GM18511 (cell line): ENCODE measurements around the gene TMEM181.
"Not testable (repeated sequence)": the region's sequence is repeated elsewhere in the genome, so short reads cannot be mapped to it uniquely, and the experiment has no call there.

Experiments
- ATAC-seq: cut with Tn5 transposase; IDR thresholded peaks from one replicate; pipeline ENCODE4 v1.9.1; 2021; ENCODE audit warnings: mild to moderate bottlenecking, moderate library complexity; ENCODE audit not compliant: unreplicated experiment

Gene TMEM181

GRCh38 chr6:158559895-158560835, at the start of gene TMEM181:
Gene TMEM181 (plus strand): TSS chr6:158560091. CDS start chr6:158560225, 134 bp downstream.
- peak; percentile 89 for ATAC-seq

DNA sequence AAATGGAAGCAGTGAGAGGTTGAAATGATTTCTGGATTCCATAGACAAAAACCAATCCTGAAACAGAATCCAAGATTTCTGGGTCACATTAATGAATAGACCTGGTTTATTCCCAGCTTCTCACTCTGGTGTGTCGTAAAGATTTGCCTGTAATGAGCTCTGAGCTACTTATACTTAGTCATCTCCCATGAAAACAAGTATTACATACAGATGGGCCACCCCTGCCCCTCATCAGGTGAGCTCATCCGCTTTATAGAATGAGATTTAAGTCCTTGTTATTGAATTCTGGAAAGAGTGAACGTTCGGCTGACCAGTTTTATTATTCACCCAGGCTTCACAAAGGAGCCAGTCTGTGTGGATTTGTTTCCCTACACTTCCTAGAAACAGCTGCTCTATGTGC, 47.1 kb upstream of the TMEM181 start:
- no peak for ATAC-seq

DNA sequence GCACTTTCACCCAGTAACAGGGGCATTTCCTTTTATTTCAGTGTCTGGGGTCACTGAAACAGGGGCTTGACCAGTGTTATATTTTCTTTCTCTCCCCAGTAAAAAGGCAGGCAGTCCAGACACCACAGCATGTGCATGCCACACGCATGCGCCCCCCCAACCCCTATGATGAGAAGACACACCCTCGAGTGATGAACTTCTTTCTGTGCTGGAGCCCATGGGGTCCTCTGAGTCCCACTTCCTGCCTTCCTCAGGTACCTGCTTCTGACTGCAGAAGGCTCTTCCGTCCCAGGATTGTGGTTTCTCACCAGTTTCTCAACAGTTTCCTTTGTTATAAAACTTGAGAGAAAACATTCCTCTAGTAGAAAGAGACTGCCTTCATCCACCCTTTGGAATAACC, 45.7 kb upstream of the TMEM181 start:
- ATAC-seq = no peak

- ATAC-seq = no peak
Measured at GRCh38 chr6:158514991-158515390, 44.9 kb upstream of the TMEM181 start.

DNA sequence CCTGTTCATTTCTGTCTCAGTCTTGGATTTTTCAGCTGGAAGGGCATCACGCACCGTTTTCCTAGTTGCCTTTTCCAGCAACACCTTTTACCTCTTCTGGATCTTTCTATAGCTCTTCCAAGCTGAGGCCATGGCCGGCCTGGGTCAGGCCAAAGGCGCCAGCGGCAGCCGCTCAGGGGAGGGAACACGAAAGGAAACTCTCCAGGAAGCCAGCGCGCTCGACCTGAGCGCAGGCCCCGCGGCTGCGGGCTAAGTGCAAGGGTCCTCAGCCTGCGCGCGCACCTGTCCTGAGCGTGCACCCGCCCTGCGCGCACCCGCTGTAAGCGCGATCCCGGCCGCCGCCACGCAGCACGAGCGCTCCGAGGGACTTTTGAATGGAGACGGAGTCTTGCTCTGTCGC, 43.8 kb upstream of the TMEM181 start:
- ATAC-seq = no peak

DNA sequence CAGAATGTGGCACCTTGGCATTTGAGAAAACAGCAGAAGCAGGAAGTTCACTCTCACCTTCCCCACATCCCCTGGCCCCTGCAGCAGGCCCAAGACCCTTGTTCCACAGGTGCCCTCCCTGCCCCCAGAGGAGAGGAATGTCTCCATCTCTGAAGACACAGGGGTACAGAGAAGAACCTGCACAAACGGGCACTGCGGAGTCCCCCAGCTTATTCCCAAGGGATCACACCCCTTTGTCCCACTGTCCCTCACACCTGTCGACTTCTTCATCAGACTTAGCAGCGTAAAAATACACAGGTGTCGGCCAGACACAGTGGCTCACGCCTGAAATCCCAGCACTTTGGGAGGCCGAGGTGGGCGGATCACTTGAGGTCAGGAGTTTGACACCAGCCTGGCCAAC, 42.9 kb upstream of the TMEM181 start:
- ATAC-seq = no peak

- ATAC-seq = peak; percentile 67
Measured at GRCh38 chr6:158517581-158517980, 42.3 kb upstream of the TMEM181 start.

- peak; percentile 84 for ATAC-seq
Measured at GRCh38 chr6:158518191-158519127, 41.4 kb upstream of the TMEM181 start.

- no peak for ATAC-seq
Measured at GRCh38 chr6:158519300-158519699, 40.6 kb upstream of the TMEM181 start.

DNA sequence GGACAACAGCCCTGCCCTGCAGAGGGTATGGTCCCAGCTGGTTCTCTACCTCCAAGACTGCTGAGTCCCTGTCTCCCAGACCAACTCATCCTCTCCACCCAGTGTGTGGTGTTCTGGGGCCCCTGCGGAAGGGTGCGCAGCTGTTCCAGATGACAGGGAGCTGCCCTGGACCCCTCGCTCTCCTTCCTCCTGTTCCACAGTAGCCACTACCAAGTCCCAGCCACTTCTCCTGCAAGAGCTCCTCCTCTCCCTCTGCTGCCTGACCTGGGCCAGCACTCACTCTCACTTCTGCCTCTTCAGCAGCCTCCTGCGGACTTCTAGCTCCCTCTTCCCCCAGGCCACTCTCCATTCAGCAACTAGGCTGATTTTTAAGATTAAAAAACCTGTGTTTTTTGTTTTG, 40.1 kb upstream of the TMEM181 start:
- no peak for ATAC-seq

DNA sequence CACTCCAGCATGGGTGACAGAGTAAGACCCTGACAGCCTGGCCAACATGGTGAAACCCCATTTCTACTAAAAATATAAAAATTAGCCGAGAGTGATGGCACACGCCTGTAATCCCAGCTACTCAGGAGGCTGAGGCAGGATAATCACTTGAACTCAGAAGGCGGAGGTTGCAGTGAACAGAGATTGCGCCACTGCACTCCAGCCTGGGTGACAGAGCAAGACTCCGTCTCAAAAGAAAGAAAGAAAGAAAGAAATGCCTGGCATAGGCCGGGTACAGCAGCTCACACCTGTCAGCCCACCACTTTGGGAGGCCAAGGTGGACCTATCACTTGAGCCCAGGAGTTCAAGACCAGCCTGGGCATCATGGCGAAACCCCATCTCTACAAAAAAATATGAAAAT, 38.9 kb upstream of the TMEM181 start:
- not testable (repeated sequence) for ATAC-seq

- ATAC-seq = no peak
Measured at GRCh38 chr6:158521759-158522158, 38.1 kb upstream of the TMEM181 start.

DNA sequence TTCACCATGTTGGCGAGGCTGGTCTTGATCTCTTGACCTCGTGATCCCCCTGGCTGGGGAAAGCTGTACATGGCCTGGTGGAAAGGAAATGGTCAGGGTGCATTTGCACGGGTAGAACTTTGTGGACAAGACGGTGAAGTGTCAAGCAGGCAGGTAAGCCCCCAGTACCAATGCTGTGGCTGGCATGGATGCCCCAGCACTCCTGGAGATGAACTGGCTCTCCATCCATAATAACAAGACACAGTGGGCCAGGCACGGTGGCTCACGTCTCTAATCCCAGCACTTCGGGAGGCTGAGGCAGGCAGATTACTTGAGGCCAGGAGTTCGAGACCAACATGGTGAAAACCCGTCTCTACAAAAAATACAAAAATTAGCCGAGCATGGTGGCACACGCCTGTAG, 37.3 kb upstream of the TMEM181 start:
- ATAC-seq = no peak

- ATAC-seq = no peak
Measured at GRCh38 chr6:158524311-158524710, 35.6 kb upstream of the TMEM181 start.

GRCh38 chr6:158527858-158528257, 32.0 kb upstream of the TMEM181 start:
- ATAC-seq = not testable (repeated sequence)

DNA sequence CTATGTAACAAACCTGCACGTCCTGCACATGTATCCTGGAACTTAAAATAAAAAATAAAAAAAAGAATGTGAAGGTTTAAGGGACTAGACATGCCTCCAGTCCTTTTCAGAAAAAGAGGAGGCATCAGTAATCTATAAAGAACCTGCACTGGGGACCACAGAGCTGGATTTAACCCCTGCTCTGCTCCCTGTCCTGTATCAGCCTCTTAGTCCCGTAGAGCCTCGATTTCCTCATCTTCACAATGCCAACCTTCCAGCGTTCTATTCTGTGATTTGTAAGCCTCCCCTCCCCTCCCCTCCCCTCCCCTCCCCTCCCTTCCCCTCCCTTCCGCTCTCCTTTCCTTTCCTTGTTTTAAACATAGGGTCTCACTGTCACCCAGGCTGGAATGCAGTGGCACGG, 31.1 kb upstream of the TMEM181 start:
- no peak for ATAC-seq

DNA sequence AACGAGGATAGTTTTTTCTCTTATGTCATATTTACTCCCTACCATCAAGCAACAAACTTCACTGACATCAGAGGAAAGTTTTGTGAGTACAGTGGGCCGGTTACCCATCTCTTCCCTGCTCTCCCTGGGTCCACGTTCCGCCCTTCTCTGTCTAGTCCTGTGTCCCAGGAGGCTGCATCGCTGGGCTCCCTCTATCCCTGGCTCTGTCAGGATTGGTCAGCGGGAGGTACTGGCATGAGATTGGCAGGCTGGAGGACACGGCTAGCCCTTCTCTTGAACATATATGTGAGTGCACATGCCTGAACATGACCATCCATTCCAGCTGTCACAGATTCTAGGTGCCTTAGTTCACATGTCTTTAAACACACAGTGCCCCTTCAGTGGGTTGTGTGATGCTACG, 30.3 kb upstream of the TMEM181 start:
- no peak for ATAC-seq

GRCh38 chr6:158531566-158531965, 28.3 kb upstream of the TMEM181 start:
- no peak for ATAC-seq

DNA sequence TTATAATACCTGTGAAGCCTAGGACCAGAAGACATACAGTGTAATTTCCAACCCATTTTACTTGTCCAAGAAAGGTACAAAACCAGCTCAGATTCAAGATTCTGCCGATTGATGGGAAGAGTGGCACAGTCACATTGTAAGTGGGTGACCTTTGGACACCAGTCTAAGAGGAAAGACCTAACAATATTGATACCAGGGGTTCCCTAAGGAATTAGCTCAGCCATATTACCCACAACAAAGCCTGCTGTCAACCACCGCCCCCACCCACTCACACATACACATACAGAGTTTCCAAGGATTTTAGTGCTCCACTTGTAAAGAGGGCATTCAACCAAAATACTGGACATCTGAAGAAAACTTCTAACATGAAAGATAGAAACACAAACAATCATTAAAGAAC, 27.9 kb upstream of the TMEM181 start:
- no peak for ATAC-seq

DNA sequence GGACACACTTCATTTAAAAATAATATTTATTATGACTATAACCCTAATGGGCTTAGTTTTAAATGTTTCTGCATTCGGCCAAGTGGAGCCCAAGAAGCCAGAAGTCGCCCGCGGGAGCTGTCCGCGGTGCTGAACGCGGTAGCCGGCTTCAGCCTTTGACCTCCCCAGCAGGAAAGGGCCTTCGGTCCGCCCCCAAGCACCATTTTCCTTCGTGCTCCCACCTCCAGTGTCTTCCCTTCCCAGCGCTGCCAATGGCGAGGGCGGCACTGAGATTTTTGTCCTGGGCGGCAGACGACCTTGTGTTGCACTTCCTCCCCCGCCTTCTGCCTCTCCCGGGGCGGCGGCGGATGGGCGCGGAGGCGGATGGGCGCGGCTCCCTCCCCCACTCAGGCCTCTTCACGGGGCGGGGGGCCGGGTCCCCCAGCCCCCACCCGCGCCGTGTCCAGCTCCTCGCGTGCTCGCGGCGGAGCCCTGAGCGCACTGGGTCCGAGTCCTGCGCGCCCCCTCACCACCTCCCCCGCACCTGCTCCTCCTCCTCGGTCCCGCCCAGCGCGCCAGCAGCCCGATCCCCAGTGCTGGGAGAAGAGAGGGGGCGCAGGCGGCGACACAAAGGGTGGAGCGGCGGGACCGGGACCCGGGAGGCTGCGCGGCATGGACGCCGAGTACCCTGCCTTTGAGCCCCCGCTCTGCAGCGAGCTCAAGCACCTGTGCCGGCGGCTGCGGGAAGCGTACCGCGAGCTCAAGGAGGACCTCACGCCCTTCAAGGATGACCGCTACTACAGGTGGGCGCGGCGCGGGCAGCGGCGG, 23.6 kb upstream of the TMEM181 start:
- no peak for ATAC-seq
